ENCODE measurements around the gene CNTNAP2. TPM values are rescaled to one million over a fixed set of nuclear protein-coding genes. Genes with fewer than 3 reads are reported as not detected.

CNTNAP2 gene
- total RNA-seq, 2 donors from 2014 or later, result not detected

- no peak for DNase-seq (ENCODE audit: low spot score)
- no peak overlapping the region for H3K4me3 Mint-ChIP-seq
- ATAC-seq, result no peak
- no peak overlapping the region for H3K27ac Mint-ChIP-seq
- H3K4me1 Mint-ChIP-seq (ENCODE audit: low read depth in 2 of 2), result peaks cover 6% of the 10 kb centered on the region in 2 donors
- peaks cover 8% of the 10 kb centered on the region for H3K9me3 Mint-ChIP-seq
- H3K36me3 Mint-ChIP-seq, result no peaks in the 10 kb centered on the region
- H3K27me3 Mint-ChIP-seq, result no peaks in the 10 kb centered on the region
Measured at GRCh38 chr7:147304376-147304775, 1187.8 kb downstream of the CNTNAP2 start.

- Mint-ChIP-seq H3K27me3 (no peaks in the 10 kb centered on the region), H3K9me3 (peaks cover 11% of the 10 kb centered on the region), H3K27ac (no peak overlapping the region), H3K4me3 (no peak overlapping the region), H3K4me1 (ENCODE audit: low read depth in 2 of 2) (peaks cover 9 to 10% of the 10 kb centered on the region in 2 donors), H3K36me3 (no peaks in the 10 kb centered on the region)
- ATAC-seq, result no peak
- DNase-seq (ENCODE audit: low spot score), result no peak
Measured at GRCh38 chr7:147305827-147306226, 1189.2 kb downstream of the CNTNAP2 start.

- peaks cover 11% of the 10 kb centered on the region for H3K9me3 Mint-ChIP-seq
- DNase-seq (ENCODE audit: low spot score), result no peak
- H3K27me3 Mint-ChIP-seq, result no peaks in the 10 kb centered on the region
Measured at GRCh38 chr7:147308539-147308938, 1191.9 kb downstream of the CNTNAP2 start.

DNA sequence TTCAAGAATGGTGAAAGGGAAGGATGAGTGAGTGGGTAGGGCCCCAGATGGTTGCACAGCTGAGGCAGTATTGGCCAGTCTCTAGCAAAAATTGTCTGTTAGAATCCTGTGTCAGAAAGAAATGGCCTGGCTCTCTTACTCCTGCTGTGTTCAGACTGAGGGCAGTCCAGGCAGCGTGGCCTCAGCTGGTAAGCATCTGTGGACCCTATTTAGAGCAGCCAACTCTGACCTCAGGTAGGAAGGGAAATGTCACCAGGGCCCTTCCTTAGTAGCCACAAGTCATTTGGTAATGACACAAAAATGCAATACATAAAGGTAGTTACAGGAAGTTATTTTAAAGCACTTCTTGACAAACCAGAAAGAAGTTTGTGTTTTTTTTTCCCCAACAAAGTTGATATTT, 1194.7 kb downstream of the CNTNAP2 start:
- Mint-ChIP-seq H3K9me3 (peaks cover 10% of the 10 kb centered on the region), H3K36me3 (no peaks in the 10 kb centered on the region), H3K27ac (no peak overlapping the region), H3K4me1 (ENCODE audit: low read depth in 2 of 2) (peaks cover 8% of the 10 kb centered on the region in 2 donors), H3K27me3 (no peaks in the 10 kb centered on the region), H3K4me3 (peak overlapping the region; percentile 18)
- DNase-seq (ENCODE audit: low spot score), result no peak
- ATAC-seq, result peak; percentile 60 to 62

More at GRCh38 chr7:147308539-147308938, 1191.9 kb downstream of the CNTNAP2 start:
- ATAC-seq, result no peak
- H3K36me3 Mint-ChIP-seq, result no peaks in the 10 kb centered on the region
- H3K4me1 Mint-ChIP-seq (ENCODE audit: low read depth in 2 of 2), result peaks cover 8% of the 10 kb centered on the region in 2 donors
- H3K27ac Mint-ChIP-seq, result no peak overlapping the region
- no peak overlapping the region for H3K4me3 Mint-ChIP-seq

DNA sequence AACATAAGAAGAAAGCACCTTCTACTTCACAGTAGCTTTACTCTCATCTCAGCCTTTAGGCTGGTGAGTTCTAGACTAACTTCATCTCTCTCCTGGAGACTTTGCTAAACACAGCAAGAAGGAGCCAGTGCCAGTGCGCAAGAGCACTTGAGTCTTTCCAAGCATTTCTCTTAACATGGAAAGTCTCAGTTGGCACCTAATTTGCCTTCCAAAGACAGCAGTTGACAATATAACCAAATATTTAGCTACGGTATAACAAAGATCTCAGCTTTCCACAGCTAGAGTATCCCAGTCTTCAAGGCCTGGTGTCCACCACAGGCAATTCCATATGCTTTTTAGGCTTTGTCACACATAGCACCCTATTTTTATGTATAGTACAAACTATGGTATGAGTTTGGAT, 1204.9 kb downstream of the CNTNAP2 start:
- no peak overlapping the region for H3K4me3 Mint-ChIP-seq
- peaks cover 10% of the 10 kb centered on the region for H3K9me3 Mint-ChIP-seq
- no peaks in the 10 kb centered on the region for H3K27me3 Mint-ChIP-seq
- no peaks in the 10 kb centered on the region for H3K4me1 Mint-ChIP-seq (ENCODE audit: low read depth in 2 of 2)
- ATAC-seq (no peak), DNase-seq (ENCODE audit: low spot score) (no peak)
- no peaks in the 10 kb centered on the region for H3K36me3 Mint-ChIP-seq
- no peak overlapping the region for H3K27ac Mint-ChIP-seq

DNA sequence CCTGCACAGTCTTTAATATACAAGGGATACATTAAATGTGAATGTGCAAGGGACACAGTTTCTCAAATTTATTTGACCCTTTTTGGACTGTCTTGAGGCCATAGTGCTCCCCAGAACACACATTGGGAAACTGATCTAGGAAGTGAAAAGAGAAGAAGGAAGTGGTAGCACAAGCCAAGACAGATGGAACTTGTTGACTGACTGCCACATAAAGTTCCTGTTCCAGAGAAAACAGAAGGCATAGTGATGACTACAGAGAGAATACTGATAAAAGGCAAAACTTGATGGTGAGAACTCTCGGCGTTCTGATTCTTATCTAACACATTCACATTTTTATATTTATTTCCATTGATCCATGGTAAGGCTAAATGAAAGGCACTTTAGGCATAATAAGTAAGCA, 1216.4 kb downstream of the CNTNAP2 start:
- no peak for ATAC-seq
- no peak overlapping the region for H3K27ac Mint-ChIP-seq
- no peak overlapping the region for H3K4me3 Mint-ChIP-seq
- no peak for DNase-seq (ENCODE audit: low spot score)
- no peaks in the 10 kb centered on the region for H3K4me1 Mint-ChIP-seq (ENCODE audit: low read depth in 2 of 2)
- H3K27me3 Mint-ChIP-seq, result no peaks in the 10 kb centered on the region
- H3K36me3 Mint-ChIP-seq, result no peaks in the 10 kb centered on the region
- H3K9me3 Mint-ChIP-seq, result peaks cover 12% of the 10 kb centered on the region

DNA sequence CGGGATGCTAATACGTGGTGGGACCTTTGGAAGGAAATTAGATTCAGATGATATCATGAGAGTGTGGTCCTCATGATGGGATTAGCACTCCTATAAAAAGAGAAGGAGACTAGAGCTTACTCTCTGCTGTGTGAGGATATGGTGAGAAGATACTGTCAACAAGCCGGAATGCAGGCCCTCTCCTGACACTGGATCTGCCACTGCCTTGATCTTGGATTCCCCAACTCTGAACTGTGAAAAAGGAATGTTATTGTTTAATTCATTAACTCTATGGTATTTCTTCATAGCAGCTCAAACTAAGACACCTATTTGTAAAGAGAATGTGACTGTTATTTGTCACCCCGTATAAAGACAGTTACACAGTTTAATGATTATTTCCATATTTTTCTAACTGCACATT, 1246.5 kb downstream of the CNTNAP2 start:
- Mint-ChIP-seq H3K4me1 (ENCODE audit: low read depth in 2 of 2) (no peaks in the 10 kb centered on the region), H3K27me3 (no peaks in the 10 kb centered on the region)

GRCh38 chr7:147376192-147376591, 1259.6 kb downstream of the CNTNAP2 start:
- Mint-ChIP-seq H3K9me3 (peaks cover 11% of the 10 kb centered on the region), H3K27ac (no peak overlapping the region), H3K4me1 (ENCODE audit: low read depth in 2 of 2) (no peaks in the 10 kb centered on the region), H3K36me3 (no peaks in the 10 kb centered on the region), H3K27me3 (no peaks in the 10 kb centered on the region), H3K4me3 (no peak overlapping the region)
- no peak for ATAC-seq
- no peak for DNase-seq (ENCODE audit: low spot score)

More for the DNA sequence above, 1246.5 kb downstream of the CNTNAP2 start:
- ATAC-seq (no peak), DNase-seq (ENCODE audit: low spot score) (no peak)
- Mint-ChIP-seq H3K9me3 (peaks cover 9% of the 10 kb centered on the region), H3K36me3 (no peaks in the 10 kb centered on the region), H3K4me3 (no peak overlapping the region), H3K27ac (no peak overlapping the region)

DNA sequence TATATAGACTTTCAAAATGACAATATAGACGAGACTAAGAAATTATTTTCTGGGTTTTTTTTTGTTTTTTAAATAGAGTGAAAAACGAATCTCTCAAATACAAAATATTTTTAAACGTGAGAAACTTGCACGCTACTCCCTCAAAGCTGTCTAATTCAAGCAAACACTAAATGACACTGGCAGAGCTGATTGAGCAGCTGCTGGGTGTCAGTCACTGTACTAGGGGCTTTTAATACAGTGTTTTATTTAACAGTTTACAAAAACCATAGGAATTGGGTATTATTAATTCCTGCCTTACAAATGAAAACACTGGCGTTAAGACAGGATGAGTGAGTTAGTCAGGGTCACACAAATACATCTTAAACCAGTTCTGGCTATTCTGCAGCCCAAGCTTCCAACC, 1264.3 kb downstream of the CNTNAP2 start:
- Mint-ChIP-seq H3K9me3 (peaks cover 9% of the 10 kb centered on the region), H3K4me3 (no peak overlapping the region)
- no peak for ATAC-seq

GRCh38 chr7:147394329-147394728, 1277.7 kb downstream of the CNTNAP2 start:
- Mint-ChIP-seq H3K36me3 (no peaks in the 10 kb centered on the region), H3K4me1 (ENCODE audit: low read depth in 2 of 2) (no peaks in the 10 kb centered on the region), H3K9me3 (peaks cover 22% of the 10 kb centered on the region), H3K27me3 (no peaks in the 10 kb centered on the region), H3K27ac (no peak overlapping the region), H3K4me3 (no peak overlapping the region)
- ATAC-seq (no peak), DNase-seq (ENCODE audit: low spot score) (no peak)

More for the DNA sequence above, 1264.3 kb downstream of the CNTNAP2 start:
- no peaks in the 10 kb centered on the region for H3K36me3 Mint-ChIP-seq
- H3K27me3 Mint-ChIP-seq, result no peaks in the 10 kb centered on the region
- H3K27ac Mint-ChIP-seq, result no peak overlapping the region
- H3K4me1 Mint-ChIP-seq (ENCODE audit: low read depth in 2 of 2), result no peaks in the 10 kb centered on the region
- DNase-seq (ENCODE audit: low spot score), result no peak

DNA sequence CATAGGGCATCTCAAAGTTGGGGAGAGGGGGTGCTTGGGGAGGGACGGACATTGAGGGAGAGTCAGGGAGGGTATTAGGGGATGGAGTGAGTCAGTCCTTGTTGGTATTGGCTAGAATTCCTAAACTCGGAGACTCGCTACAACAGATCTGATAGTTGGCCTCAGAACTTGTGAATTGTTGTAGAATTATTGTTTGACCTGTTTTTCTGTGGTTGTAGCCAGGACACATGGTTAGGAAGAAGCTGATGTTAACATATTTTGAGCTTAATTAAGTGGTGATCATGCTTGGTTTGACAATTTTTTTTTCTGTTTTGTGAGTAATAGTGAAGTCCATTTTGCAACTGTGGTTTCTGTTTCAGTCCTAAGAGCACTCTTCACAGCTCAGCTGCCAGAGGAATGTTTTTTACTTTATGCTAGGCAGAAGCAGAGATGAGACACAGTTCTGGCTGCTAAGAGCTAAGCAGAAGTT, 1283.7 kb downstream of the CNTNAP2 start:
- DNase-seq (ENCODE audit: low spot score) (no peak), ATAC-seq (no peak)
- Mint-ChIP-seq H3K27me3 (no peaks in the 10 kb centered on the region), H3K27ac (no peak overlapping the region), H3K36me3 (peaks cover 4% of the 10 kb centered on the region), H3K4me3 (no peak overlapping the region), H3K4me1 (ENCODE audit: low read depth in 2 of 2) (no peaks in the 10 kb centered on the region), H3K9me3 (peaks cover 19% of the 10 kb centered on the region)

- ATAC-seq, result no peak
- peaks cover 19% of the 10 kb centered on the region for H3K9me3 Mint-ChIP-seq
Measured at GRCh38 chr7:147400925-147401324, 1284.3 kb downstream of the CNTNAP2 start.

DNA sequence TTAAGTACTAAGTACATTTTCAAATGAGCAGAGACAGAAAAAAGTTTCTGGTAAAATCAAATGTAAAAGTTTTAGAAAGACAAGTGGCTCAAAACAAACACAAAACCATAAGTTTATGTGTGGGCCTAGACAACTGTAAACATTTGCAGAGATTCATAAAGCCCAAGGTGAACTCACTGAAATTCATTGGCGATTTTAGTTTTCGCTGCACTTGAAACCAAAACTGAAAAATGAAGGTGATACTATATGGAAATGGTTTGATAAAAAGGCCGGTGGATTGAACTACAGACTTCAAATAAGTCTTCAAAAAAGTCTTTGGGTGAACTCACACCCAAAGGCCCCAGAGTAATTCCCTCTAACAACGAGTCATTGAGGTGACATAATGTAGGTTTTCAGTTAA, 1289.0 kb downstream of the CNTNAP2 start:
- no peak for DNase-seq (ENCODE audit: low spot score)
- H3K27me3 Mint-ChIP-seq, result no peaks in the 10 kb centered on the region
- no peak for ATAC-seq
- peaks cover 4% of the 10 kb centered on the region for H3K36me3 Mint-ChIP-seq
- no peaks in the 10 kb centered on the region for H3K4me1 Mint-ChIP-seq (ENCODE audit: low read depth in 2 of 2)
- H3K27ac Mint-ChIP-seq, result no peak overlapping the region
- H3K9me3 Mint-ChIP-seq, result peaks cover 16% of the 10 kb centered on the region
- H3K4me3 Mint-ChIP-seq, result no peak overlapping the region

More at GRCh38 chr7:147400925-147401324, 1284.3 kb downstream of the CNTNAP2 start:
- DNase-seq (ENCODE audit: low spot score), result no peak
- Mint-ChIP-seq H3K27me3 (no peaks in the 10 kb centered on the region), H3K4me3 (no peak overlapping the region), H3K4me1 (ENCODE audit: low read depth in 2 of 2) (no peaks in the 10 kb centered on the region), H3K27ac (no peak overlapping the region), H3K36me3 (peaks cover 4% of the 10 kb centered on the region)

DNA sequence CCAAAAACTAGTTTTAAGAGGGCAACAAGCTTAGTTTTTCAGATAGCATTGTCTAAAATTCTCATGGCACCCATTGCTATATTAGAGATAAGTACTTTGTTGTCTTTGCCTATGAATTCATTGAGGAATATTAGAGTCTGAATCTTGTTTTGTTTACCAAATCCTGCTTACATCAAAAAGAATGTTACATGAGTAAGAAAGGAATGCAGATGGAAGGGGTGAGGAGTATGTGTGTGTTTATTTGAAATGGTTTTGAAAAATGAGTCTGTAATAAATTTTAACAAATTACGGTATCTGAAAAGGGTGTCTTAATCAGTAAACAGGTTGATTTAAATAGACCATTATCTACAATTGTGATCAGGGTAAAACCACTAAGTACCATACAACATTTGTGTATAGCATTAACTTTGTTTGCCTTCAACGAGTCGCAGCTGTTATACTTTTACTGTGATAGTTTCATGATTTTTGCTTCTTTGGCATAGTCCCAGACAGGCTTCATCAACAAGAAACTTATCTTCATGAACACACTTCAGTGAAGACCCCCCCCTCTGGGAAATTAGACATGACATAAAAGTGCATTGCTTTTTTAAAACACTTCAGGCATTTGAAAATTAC, 1290.0 kb downstream of the CNTNAP2 start:
- Mint-ChIP-seq H3K4me3 (no peak overlapping the region), H3K36me3 (peaks cover 4% of the 10 kb centered on the region), H3K27ac (no peak overlapping the region), H3K27me3 (no peaks in the 10 kb centered on the region), H3K4me1 (ENCODE audit: low read depth in 2 of 2) (no peaks in the 10 kb centered on the region), H3K9me3 (peaks cover 16% of the 10 kb centered on the region)
- ATAC-seq, result no peak
- no peak for DNase-seq (ENCODE audit: low spot score)

- Mint-ChIP-seq H3K36me3 (peaks cover 11% of the 10 kb centered on the region), H3K4me3 (no peak overlapping the region), H3K4me1 (ENCODE audit: low read depth in 2 of 2) (peaks cover 0 to 3% of the 10 kb centered on the region in 2 donors), H3K27ac (no peak overlapping the region), H3K27me3 (no peaks in the 10 kb centered on the region), H3K9me3 (peaks cover 26% of the 10 kb centered on the region)
- no peak for DNase-seq (ENCODE audit: low spot score)
- no peak for ATAC-seq
Measured at GRCh38 chr7:147411096-147411495, 1294.5 kb downstream of the CNTNAP2 start.
